PC-9 (cell line): ENCODE data around the gene FNDC11. TPM values are rescaled to one million over a fixed set of nuclear protein-coding genes. Genes with fewer than 3 reads are reported as not detected.
A peak's percentile ranks its signal among the peaks of the same experiment; 100 is the strongest.

Experiments
- BruUV-seq: library from RNA; stranded (reverse); fragments of 400-500 nt; replicated peaks from 2 replicates; lab custom pipeline; 2021; lab: Mats Ljungman, UMichigan
- CTCF ChIA-PET: fragments of 300-600 bp; sonication (Branson Sonifier 250); formaldehyde crosslinking; loops from one replicate; lab custom pipeline; 2022; ENCODE audit warnings: antibody characterized with exemption; lab: Charles Lee
- POLR2A ChIA-PET: fragments of 300-600 bp; sonication (Branson Sonifier 250); formaldehyde crosslinking; loops from one replicate; lab custom pipeline; 2022; ENCODE audit warnings: antibody characterized with exemption; ENCODE audit not compliant: unreplicated experiment; lab: Charles Lee
- DNase-seq, 2 experiments: peaks; one replicate each; pipeline versions ENCODE4 v3.0.0 to v3.0.0-alpha.2; 2015 to 2022; ENCODE audit warnings: mixed read lengths in 1 of 2
- H2AFZ ChIP-seq: fragments of 200-600 bp; sonication (generic); 2 replicates; pipeline ENCODE4 v1.8.1; 2017; ENCODE audit warnings: antibody characterized with exemption
- H3F3A ChIP-seq: fragments of 200-600 bp; sonication (generic); 2 replicates; pipeline ENCODE4 v1.8.1; 2017; ENCODE audit warnings: antibody characterized with exemption, mild to moderate bottlenecking, low read depth; ENCODE audit not compliant: insufficient read depth
- H3K27ac ChIP-seq: fragments of 200-600 bp; sonication (generic); 2 replicates; pipeline ENCODE4 v1.6.1; 2016; ENCODE audit warnings: mixed run types
- H3K27me3 ChIP-seq: fragments of 200-600 bp; sonication (generic); 2 replicates; pipeline ENCODE4 v1.6.1; 2016; ENCODE audit warnings: low read depth, mixed run types; ENCODE audit not compliant: insufficient read depth
- H3K36me3 ChIP-seq: fragments of 200-600 bp; sonication (generic); 2 replicates; pipeline ENCODE4 v1.6.1; 2016; ENCODE audit warnings: low read depth, mixed run types
- H3K4me1 ChIP-seq: fragments of 200-600 bp; sonication (generic); replicated peaks from 2 replicates; pipeline ENCODE4 v1.6.1; 2016; ENCODE audit warnings: mixed run types; ENCODE audit not compliant: insufficient read depth
- H3K4me2 ChIP-seq: fragments of 200-600 bp; sonication (generic); 2 replicates; pipeline ENCODE4 v1.6.1; 2017; ENCODE audit warnings: mixed run types
- H3K4me3 ChIP-seq: fragments of 200-600 bp; sonication (generic); 2 replicates; pipeline ENCODE4 v1.6.1; 2016; ENCODE audit warnings: mixed run types
- H3K79me2 ChIP-seq: fragments of 200-600 bp; sonication (generic); 2 replicates; pipeline ENCODE4 v1.6.1; 2017; ENCODE audit warnings: low read depth, mixed run types
- H3K9me2 ChIP-seq: fragments of 200-600 bp; sonication (generic); 2 replicates; pipeline ENCODE4 v1.8.1; 2017; ENCODE audit warnings: mild to moderate bottlenecking; ENCODE audit not compliant: insufficient read depth
- H3K9me3 ChIP-seq: fragments of 200-600 bp; sonication (generic); 2 replicates; pipeline ENCODE4 v1.8.1; 2016; ENCODE audit warnings: low read depth; ENCODE audit not compliant: insufficient read depth
- H4K20me1 ChIP-seq: fragments of 200-600 bp; sonication (generic); 2 replicates; pipeline ENCODE4 v1.8.1; 2017; ENCODE audit not compliant: insufficient read depth
- EZH2 ChIP-seq: fragments of 200-600 bp; sonication (generic); IDR thresholded peaks from 2 replicates; pipeline ENCODE4 v1.8.0; 2017; ENCODE audit warnings: antibody characterized with exemption, low read depth
- intact Hi-C: fragments of 100-400 bp; cut with micrococcal nuclease; formaldehyde crosslinking; loops from one replicate; pipeline ENCODE4 v1.10.0; 2022; ENCODE audit not compliant: unreplicated experiment
- total RNA-seq: library from RNA; stranded (reverse); gene quantifications from 2 replicates; pipeline ENCODE4 v1.2.3, GENCODE V29; 2021
- TF ChIP-seq, protein P1 (sequence below): fragments of 200-600 bp; sonication (generic); conservative IDR thresholded peaks from 2 replicates; pipeline ENCODE4 v1.6.1; 2017; ENCODE audit warnings: mixed run types, antibody characterized with exemption, mild to moderate bottlenecking, moderate library complexity

Gene FNDC11
- total RNA-seq, 1 experiment from 2014 or later, result 7.7 TPM

DNA sequence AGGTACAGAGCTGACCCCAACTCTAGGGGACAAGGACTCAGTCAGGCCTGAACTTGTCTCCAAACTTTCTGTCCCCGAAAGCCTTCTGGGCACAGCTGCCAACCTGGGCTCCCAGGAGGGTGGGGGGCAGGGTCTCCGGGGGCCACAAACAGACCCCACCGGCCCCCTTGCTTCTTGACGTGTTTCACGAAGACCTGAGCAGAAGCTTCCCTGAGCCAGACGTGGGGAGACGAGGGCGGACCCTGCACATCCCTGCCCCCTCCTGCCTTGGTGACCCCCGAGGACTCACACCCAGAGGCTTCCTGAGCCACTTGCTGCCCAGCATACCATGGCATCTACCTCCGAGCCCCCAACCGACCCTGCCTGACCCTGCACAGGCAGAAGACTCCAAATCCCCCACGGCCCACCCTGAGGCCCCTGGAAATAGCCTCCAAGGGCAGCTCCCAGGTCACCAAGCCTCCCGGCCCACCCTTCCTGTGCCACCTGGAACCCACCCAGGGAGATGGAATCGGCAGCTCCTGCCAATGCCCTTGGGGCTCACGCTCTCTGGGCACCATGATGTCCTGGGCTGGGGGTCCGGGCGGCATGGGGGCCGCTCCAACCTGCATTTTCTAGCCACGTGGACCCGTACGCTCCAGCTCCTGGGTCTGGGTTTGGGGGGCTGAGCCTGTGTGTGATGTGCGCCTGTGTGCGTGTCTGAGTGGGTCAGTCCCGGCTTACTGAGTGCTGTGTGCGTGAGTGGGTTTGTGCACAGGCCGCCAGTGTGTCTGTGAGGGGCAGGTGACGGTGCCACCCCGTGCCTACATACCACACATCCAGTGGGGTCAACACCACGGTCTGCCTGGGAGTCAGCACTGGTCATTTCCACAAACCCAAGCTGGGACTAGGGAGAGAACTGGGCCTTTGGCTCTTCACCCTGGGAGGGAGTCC is 14.3 kb upstream of the FNDC11 start:
- H3K4me1 ChIP-seq, result peaks cover 59% of the 10 kb centered on the region
- H3F3A ChIP-seq, result peaks cover 28% of the 10 kb centered on the region; the same call in 1 of the 2 replicates
- peak overlapping the region; percentile 66; the same call in 1 of the 2 replicates for H3K4me3 ChIP-seq
- no peaks in the 10 kb centered on the region for H4K20me1 ChIP-seq
- peak overlapping the region; percentile 97 for H3K4me2 ChIP-seq
- H3K36me3 ChIP-seq, result no peaks in the 10 kb centered on the region
- TF ChIP-seq, protein P1, sequence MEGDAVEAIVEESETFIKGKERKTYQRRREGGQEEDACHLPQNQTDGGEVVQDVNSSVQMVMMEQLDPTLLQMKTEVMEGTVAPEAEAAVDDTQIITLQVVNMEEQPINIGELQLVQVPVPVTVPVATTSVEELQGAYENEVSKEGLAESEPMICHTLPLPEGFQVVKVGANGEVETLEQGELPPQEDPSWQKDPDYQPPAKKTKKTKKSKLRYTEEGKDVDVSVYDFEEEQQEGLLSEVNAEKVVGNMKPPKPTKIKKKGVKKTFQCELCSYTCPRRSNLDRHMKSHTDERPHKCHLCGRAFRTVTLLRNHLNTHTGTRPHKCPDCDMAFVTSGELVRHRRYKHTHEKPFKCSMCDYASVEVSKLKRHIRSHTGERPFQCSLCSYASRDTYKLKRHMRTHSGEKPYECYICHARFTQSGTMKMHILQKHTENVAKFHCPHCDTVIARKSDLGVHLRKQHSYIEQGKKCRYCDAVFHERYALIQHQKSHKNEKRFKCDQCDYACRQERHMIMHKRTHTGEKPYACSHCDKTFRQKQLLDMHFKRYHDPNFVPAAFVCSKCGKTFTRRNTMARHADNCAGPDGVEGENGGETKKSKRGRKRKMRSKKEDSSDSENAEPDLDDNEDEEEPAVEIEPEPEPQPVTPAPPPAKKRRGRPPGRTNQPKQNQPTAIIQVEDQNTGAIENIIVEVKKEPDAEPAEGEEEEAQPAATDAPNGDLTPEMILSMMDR, result no peak
- no peak for TF ChIP-seq EZH2
- DNase-seq, result no peak
- H3K9me2 ChIP-seq, result no peaks in the 10 kb centered on the region
- BruUV-seq, result no TSS peak
- H3K27me3 ChIP-seq, result no peaks in the 10 kb centered on the region
- H3K27ac ChIP-seq, result peak overlapping the region; percentile 90; the same call in 1 of the 2 replicates
- no peaks in the 10 kb centered on the region for H3K9me3 ChIP-seq
- intact Hi-C loops, result loop anchor here (2.0 to 5.0 kb wide), 4 partner anchors 41 to 581 kb away; partner anchors contain the start of gene ARFRP1
- no peak overlapping the region for H2AFZ ChIP-seq
- ChIA-PET POLR2A (interaction anchor here (0.9 kb wide), 1 partner anchor 417 kb away, joined by 4 read pairs; no protein-coding TSS in a partner anchor), CTCF (interaction anchor here (0.6 to 3.0 kb wide), 4 partner anchors 13 to 434 kb away, joined by 3 to 43 read pairs (median 4); no protein-coding TSS in a partner anchor)
- H3K79me2 ChIP-seq, result peaks cover 6% of the 10 kb centered on the region; the same call in 1 of the 2 replicates

- Histone ChIP-seq H2AFZ (no peak overlapping the region), H3K4me1 (peaks cover 61% of the 10 kb centered on the region)
- CTCF ChIA-PET, result no interaction called here
Measured at GRCh38 chr20:63540417-63541186, 13.4 kb upstream of the FNDC11 start.

More at GRCh38 chr20:63540417-63541186, 13.4 kb upstream of the FNDC11 start:
- no peaks in the 10 kb centered on the region for H4K20me1 ChIP-seq
- H3K9me2 ChIP-seq, result no peaks in the 10 kb centered on the region
- POLR2A ChIA-PET, result no interaction called here
- H3K27ac ChIP-seq, result no peak overlapping the region
- H3K27me3 ChIP-seq, result no peaks in the 10 kb centered on the region
- peak overlapping the region; percentile 48; the same call in 1 of the 2 replicates for H3K4me3 ChIP-seq
- H3K79me2 ChIP-seq, result peaks cover 6% of the 10 kb centered on the region; the same call in 1 of the 2 replicates
- H3K4me2 ChIP-seq, result peak overlapping the region; percentile 97
- H3K9me3 ChIP-seq, result no peaks in the 10 kb centered on the region
- H3F3A ChIP-seq, result peaks cover 27% of the 10 kb centered on the region; the same call in 1 of the 2 replicates
- BruUV-seq, result no TSS peak
- TF ChIP-seq EZH2, result no peak
- TF ChIP-seq, protein P1, result no peak
- intact Hi-C loops, result no loop called here
- H3K36me3 ChIP-seq, result no peaks in the 10 kb centered on the region
- DNase-seq, result no peak
